NCI-H1105 treated with DMSO at 0.1 percent for 48 hours (cell line): ENCODE measurements around the gene RGS7.
"Not testable (repeated sequence)": the region's sequence is repeated elsewhere in the genome, so short reads cannot be mapped to it uniquely, and the experiment has no call there.

ENCODE experiments used
- DNase-seq: peaks from one replicate; lab custom pipeline; 2025; lab: John Stamatoyannopoulos, UW

RGS7 gene

DNA sequence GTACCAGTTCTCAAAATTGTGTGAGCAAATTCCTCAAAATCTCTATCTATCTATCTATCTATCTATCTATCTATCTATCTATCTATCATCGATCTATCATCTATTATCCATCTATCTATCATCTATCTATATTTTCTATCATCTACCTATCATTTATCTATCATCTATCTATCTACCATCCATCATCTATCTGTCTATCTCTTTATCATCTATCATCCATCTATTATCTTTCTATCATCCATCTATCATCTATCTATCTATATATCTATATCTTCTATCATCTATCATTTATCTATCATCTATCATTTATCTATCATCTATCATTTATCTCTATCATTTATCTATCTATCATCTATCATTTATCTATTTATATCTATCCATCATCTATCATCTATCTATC lies 380.3 kb downstream of the RGS7 start:
- DNase-seq = no peak

DNA sequence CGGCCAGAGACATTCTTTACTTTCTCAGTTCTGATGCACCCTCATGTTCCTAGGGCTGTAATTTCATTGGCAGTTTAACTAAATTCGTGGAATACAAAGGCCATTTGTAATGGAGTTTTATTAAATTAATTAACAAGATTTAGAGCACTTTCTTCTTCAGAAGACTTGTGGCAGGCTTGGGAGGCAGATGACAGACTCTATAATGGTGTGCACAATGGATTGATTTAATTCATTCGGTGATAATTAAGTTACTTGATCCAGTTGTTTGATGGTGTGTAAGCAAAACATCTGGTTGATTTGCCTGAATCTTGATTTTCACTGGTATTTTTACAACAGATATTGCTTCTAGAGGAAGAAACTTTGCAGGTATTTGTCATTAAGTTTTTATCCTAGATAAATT lies 383.1 kb downstream of the RGS7 start:
- no peak for DNase-seq

DNA sequence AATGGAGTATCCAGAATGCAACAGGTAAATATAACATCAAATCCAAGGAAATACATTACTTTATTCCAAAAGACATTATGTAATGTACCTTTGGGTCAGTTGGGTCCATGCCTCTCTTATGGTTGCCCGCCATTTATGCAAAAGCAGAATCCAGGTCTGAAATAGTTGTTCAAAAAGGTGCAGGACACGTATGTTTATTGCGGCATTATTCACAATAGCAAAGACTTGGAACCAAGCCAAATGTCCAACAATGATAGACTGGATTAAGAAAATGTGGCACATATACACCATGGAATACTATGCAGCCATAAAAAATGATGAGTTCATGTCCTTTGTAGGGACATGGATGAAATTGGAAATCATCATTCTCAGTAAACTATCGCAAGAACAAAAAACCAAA lies 384.9 kb downstream of the RGS7 start:
- DNase-seq = not testable (repeated sequence)

DNA sequence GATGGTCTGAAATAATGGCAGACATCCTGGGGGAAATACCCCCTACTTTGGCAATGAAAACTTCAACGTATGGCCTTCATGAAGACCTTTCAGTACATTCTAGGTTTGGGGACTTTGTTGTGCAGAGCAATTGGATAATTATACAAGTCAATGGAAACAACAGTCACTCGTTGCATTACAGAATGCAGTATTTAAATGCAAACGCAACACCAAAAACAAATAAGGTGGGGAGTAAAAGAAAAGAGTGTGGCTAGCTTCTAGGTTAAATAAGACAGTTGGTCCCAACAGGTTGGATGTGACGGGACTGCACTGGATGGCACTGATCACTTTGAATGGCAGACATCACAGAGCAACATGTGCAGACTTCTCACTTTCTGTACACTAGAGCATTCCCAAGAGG lies 386.8 kb downstream of the RGS7 start:
- no peak for DNase-seq

- no peak for DNase-seq
Measured at GRCh38 chr1:240968864-240969263, 388.1 kb downstream of the RGS7 start.

DNA sequence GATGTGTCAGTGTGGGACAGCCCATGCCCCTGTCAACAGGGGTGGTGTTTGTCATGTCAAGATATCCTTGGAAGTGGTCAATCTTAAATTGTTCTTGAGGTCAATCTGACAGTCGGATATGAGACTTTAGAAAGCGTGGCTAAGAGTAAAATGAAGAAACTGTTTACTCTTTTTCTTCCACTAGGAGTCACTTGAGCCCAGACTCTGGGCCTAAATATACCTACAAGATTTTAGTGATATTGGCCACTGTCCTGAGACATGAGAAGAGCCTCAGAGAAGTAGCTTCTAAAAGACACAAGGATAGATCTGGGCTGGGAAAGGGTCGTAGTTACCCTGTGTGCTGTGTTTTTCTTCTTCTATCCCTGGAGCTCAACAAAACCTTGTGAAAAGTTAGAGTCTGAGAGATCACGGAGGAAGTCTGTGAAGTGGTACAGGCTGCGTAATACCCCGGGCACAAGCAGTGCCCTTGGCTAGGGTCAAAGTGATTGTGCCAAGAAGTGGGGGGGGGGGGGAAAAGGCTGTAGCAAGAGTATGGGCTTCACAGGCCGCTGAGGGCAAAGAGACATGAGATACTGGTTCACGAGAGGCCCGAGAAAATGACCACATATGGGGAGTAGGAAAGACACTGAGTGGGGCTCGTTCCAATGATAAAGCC lies 389.8 kb downstream of the RGS7 start:
- no peak for DNase-seq

GRCh38 chr1:240965581-240966091 lies 391.4 kb downstream of the RGS7 start:
- DNase-seq = no peak

- DNase-seq = no peak
Measured at GRCh38 chr1:240962086-240962485, 394.9 kb downstream of the RGS7 start.

DNA sequence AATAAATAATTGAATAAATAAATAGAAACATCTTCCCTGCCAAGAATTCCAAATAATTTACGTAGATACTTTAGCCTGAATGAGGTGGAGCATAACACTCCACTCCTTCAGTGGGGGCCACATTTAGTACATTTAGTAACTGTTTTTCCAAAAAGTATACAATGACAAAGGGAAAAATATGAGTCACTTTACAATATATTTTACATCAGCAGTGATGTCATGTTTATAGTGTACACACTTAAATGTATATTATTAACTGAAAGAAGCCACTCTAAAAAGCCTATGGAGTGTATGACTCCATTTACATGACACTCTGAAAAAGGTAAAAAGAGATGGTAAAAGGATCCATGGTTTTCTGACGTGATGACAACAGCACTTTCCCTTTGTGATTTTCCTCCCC lies 400.6 kb downstream of the RGS7 start:
- no peak for DNase-seq

- DNase-seq = no peak
Measured at GRCh38 chr1:240956020-240956419, 401.0 kb downstream of the RGS7 start.

DNA sequence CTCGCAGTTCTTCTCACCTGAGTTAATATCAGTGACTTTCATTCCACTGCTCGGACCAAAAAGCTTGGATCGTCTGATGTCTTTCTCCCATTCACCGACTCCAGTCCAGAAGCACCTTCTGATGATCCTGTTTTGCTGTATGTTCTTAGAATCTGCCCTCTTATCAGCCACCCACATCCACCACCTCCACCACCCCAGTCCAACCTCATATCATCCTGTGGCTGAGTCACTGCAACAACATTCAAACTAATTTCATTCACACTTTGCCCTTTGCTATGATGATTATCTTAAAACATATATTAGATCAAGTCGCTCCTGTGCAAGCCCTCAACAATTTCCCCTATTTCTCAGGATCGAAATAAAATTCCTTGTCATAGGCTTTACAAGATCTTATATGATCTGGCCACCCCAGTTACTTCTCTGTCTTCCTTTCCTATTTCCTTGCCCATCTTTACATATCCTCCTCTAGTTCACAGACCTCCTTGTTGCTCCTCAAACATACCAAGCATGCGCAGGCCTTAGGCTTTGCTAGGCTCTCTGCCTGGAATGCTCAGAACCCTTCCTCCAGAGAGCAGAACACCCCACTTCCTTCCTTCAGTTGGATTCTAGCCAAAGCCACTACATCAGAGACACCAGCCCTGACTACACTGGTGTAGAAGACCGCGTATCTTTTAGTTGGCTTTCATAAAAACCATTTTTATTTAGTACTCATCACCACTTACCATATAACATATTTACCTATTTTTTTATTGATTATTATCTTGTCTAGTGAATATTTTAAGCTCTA lies 409.4 kb downstream of the RGS7 start:
- DNase-seq = no peak

DNA sequence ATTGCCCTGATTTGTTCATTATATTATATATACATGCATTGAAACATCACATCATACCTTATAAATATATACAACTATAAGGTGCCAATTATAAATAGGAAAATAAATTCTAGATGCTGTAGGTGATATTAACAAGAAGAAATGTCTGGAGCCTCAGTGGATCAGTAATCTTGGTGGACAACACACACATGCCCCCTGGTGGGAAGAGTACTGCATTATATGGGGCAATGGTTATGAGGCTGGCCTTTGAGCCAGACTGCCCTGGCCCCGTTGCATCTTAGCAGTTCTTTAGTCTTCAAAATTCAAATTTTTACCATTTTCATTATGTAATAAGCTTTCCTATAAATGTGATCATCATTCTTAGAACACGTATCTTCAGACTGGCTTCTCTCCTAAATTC lies 410.1 kb downstream of the RGS7 start:
- DNase-seq = no peak

DNA sequence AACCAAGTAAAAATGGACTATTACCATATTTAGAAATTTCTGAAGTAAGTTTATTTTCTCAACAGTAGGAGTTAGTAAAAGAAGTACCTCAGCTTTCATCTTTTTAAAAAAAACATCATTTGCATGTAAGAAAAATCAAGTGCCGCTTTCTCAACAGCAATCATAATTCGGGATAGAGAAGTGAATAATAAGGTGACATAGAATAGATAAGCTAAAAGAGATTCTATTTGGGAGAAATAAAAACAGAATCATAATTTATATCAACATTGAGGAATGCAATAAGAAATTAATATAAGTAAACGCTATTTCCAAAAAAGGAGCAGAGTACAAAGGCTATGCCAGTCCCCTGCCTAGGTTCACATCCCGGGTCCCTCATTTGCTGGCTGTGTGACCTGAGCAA lies 414.1 kb downstream of the RGS7 start:
- no peak for DNase-seq

DNA sequence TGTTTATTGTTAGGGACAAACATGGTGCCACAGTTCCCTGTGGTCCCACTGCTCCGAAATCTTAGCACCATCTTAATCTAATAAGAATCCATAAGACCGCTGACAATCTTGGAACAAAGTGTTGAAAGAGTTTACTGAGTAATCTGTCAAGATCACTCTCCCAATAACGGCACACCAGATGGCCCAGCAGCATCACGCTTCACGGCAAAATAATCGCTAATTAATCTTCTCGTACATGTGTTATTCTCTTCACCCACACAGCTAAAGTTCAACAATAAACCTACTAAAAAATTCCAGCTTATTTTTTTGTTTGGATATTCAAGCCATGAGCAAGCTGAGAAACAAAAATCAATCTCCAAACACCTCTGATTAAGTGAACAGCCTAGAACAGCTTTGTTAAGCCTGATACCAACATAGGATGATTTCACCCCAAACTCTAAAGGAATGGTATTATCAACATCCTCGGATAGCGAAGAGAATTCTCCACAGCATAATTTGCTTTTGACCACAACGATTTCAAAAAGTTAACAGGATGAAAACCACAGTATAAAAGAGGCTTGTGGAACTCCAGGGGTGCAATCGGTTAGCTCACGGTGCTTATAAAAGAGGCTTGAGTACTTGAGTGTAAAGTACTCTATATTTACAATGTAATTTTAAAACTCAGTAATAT lies 415.2 kb downstream of the RGS7 start:
- no peak for DNase-seq

- no peak for DNase-seq
Measured at GRCh38 chr1:240936911-240937668, 419.9 kb downstream of the RGS7 start.

- DNase-seq = no peak
Measured at GRCh38 chr1:240935920-240936319, 421.1 kb downstream of the RGS7 start.

- DNase-seq = no peak
Measured at GRCh38 chr1:240931031-240931430, 426.0 kb downstream of the RGS7 start.

DNA sequence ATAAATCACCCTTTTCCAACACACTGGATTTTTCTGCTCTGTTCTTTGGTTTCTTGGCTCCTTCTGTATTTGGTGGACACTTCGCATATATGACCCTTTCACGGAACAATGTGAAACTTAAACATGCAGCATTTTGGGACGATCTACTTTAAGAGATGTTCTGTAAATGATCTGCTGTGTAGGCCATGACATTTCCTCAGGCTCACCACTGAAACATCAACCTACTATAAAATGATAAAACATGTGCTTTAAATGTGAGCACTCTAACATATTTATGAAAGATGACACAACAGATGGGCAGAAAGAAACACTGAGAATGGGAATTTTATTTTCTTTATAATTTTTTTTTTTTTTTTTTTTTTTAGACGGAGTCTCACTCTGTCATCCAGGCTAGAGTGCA lies 428.7 kb downstream of the RGS7 start:
- no peak for DNase-seq

GRCh38 chr1:240927821-240928220 lies 429.2 kb downstream of the RGS7 start:
- no peak for DNase-seq

DNA sequence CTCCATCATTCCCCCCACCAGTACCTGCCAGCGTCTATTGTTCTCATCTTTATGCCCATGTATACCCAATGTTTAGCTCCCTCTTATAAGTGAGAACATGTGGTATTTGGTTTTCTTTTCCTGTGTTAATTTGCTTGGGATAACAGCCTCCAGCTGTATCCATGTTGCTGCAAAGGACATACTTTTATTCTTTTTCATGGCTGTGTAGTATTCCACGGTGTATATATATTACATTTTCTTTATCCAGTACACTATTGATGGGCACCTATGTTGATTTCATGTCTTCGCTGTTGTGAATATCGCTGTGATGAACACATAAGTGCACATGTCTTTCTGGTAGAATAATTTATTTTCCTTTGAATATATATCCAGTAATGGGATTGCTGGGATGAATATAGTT lies 431.7 kb downstream of the RGS7 start:
- DNase-seq = no peak

GRCh38 chr1:240917976-240918375 lies 439.0 kb downstream of the RGS7 start:
- DNase-seq = no peak

- DNase-seq = no peak
Measured at GRCh38 chr1:240914506-240914905, 442.5 kb downstream of the RGS7 start.
